Mammary epithelial cell (primary cell): ENCODE data around the gene HDDC3.

ENCODE experiments used
- CTCF ChIP-seq, 2 donors: IDR thresholded peaks in 1 of 2; conservative IDR thresholded peaks in 1 of 2; 2 replicates each; pipeline ENCODE4 v1.5.1; 2011 to 2012; ENCODE audit warnings: inconsistent platforms in 2 of 2, low read length in 2 of 2, mild to moderate bottlenecking in 2 of 2, control low read depth in 1 of 2, low read depth in 1 of 2; ENCODE audit not compliant: insufficient read depth in 1 of 2; ENCODE audit errors: extremely low read depth in 1 of 2
- EZH2 ChIP-seq: IDR thresholded peaks from 2 replicates; pipeline ENCODE4 v1.6.1; 2012; ENCODE audit warnings: low read length, inconsistent platforms, borderline replicate concordance

DNA sequence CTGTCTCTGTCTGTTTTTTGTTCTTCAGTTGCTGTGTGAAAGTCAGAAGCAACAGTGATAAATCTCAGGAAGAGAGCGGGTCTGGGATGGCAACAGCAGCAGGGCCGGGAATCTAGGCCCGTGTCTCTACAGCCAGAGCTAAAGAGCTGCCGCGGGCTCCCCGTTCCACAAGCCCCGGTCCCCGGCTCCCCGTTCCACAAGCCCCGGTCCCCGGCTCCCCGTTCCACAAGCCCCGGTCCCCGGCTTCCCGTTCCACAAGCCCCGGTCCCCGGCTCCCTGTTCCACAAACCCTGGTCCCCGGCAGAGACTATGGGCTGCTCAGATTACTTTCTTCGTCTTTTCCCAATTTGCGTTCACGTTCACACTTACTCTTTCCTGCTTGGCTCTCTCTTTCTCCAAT lies 41.9 kb upstream of the HDDC3 start:
- TF ChIP-seq CTCF (conservative IDR thresholded peaks at IDR 0.05 in 1 of 2, IDR thresholded peaks at IDR 0.05 in 1 of 2; ENCODE audit: extremely low read depth in 1 of 2, insufficient read depth in 1 of 2, low read depth in 1 of 2, low read length in 2 of 2), result no peak
- TF ChIP-seq EZH2, result no peak
